HG02678 (cell line): ENCODE data around the gene APOO.

Experiments
- ATAC-seq: cut with Tn5 transposase; IDR thresholded peaks from one replicate; pipeline ENCODE4 v1.9.1; 2021; ENCODE audit warnings: mild to moderate bottlenecking, moderate library complexity; ENCODE audit not compliant: unreplicated experiment

APOO gene

DNA sequence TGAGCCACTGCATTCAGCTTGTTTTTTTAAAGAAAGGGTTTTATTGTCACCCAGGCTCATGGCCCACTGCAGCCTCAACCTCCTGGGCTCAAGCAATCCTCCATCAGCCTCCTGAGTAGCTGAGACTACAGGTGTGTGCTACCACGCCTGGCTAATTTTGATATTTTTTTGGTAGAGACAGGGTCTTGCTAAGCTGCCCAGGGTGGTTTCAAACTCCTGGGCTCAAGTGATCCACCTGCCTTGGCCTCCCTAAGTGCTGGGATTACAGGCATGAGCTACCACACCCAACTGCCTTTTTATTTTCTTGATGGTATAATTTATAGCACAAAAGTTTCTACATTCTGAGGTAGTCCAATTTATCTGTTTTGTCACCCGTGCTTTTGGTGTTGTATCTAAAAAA lies 85.9 kb downstream of the APOO start:
- no peak for ATAC-seq

DNA sequence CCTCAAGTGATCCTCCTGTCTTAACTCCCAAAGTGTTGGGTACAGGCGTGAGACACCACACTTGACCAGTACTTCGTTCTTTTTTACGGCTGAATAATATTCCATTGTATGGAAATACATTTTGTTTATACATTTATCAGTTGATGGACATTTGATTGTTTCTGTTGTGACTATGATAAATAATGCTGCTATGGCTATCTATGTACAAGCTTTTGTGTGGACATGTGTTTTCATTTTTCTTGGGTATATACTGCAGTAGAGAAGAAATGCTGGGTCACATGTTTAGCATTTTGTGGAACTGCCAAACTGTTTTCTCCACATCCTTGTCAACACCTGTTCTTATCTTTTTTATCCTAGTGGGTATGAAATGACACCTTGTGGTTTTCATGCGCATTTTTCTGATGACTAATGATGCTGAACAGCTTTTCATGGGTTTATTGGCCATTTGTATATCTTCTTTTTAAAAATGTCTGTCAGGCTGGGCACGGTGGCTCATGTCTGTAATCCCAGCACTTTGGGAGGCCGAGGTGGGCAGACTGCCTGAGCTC lies 87.4 kb downstream of the APOO start:
- ATAC-seq, result no peak

- ATAC-seq, result no peak
Measured at GRCh38 chrX:23819385-23820234, 88.1 kb downstream of the APOO start.

DNA sequence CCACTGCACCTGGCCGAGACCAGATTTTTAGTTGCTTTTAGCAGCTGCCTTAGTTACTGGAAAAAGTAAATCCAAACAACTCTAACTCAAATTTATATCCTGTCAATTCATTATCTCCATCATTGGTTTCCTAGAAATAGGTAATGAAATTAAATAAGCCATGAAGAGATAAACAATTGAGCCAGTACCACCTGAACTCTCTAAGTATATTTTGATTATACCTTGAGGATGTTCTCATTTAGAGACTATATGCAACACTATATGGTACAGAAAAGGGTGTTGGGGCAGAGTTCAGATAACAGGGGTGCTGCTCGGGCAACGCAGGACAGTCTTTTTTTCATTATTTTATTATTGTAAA lies 89.8 kb downstream of the APOO start:
- ATAC-seq, result no peak

DNA sequence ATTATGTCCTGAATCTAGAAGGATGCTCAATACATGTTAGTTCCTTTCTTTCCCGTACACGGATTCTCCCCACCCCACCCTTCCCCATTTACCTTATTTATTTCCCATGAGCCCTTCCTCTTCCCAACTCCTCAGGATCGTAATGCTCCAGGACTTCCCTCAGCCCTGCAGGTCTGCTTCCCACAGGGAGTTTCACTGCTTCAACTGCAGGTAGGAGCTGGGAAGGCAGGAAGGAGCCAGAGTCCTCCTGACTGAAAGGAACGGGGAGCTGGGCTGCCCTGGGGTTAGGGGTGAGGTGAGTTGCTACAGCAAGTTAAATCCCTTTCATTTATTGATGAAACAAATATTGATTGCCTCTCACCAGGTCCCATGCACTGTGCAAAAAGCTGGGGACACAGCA lies 91.6 kb downstream of the APOO start:
- no peak for ATAC-seq

DNA sequence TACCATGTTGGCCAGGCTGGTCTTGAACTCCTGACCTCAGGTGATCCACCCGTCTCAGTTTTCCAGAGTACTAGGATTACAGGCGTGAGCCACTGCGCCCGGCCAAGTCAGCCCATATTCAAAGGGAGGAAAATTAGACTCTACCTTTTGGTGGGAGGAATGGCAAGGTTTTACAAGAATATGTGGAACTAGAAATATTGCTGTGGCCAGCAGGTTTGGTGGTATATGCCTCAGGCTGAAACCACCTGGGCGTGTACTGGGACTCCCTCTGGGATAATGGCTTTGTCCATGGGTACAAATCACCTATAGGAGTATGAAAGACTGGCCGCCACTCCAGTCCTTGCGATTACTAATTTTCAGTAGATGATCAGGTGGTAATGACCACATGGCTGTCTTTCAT lies 92.4 kb downstream of the APOO start:
- ATAC-seq, result no peak

GRCh38 chrX:23813808-23814207 lies 93.9 kb downstream of the APOO start:
- no peak for ATAC-seq

- no peak for ATAC-seq
Measured at GRCh38 chrX:23811656-23812055, 96.1 kb downstream of the APOO start.

DNA sequence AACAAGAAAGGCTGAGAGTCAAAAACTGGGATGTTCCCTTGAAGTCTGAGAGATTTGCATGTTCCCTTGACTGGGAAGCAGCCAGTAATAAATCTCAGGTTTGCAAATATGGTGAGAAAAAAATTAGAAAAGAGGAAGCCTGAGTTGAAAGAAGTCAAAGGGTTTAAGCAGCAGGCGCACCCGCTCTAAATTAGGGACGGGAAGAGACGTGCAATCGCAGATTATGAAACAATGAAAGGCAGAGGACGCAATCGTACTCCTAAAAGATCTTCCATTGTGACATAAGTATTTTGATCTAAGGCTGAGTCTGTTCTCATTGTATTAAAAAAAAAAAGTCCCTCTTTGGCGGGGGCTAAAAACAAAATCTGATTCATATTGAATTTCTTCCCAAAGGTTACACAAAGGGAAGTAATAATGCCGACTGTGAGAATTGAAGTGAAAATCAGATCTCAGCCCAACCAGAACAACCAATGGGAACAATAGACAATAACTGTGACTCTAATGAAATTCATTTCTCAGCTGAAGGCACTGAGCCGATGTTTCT lies 96.6 kb downstream of the APOO start:
- ATAC-seq, result no peak

DNA sequence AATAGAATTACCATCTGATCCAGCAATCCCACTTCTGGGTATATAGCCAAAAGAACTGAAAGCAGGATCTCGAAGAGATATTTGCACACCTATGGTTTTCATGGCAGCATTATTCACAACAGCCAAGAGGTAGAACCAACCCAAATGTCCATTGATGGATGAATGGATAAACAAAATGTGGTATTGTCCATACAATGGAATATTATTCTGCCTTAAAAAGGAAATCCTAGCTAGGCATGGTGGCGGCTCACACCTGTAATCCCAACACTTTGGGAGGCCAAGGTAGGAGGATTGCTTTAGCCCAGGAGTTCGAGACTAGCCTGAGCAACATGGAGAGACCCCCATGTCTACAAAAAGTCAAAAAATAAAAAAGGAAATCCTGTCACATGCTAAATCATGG lies 97.5 kb downstream of the APOO start:
- ATAC-seq, result no peak

DNA sequence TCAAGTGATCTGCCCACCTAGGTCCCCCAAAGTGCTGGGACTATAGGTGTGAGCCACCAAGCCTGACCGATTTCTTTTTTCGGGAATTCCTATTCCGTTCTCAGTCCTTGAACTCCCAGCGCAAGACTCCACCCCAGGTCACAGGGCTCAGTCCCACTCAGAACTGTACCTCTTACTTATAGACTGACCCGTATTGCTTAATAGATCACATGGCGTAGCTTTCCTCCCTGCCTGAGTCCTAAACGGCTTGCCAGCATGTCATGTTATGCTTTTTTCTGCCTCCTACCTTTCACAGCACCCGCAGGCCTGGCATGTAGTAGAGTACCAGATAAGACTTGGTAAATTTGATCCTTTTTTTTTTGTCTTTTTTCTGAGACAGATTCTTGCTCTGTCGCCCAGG lies 102.3 kb downstream of the APOO start:
- no peak for ATAC-seq

- no peak for ATAC-seq
Measured at GRCh38 chrX:23804578-23804977, 103.2 kb downstream of the APOO start.

GRCh38 chrX:23803931-23804381 lies 103.8 kb downstream of the APOO start:
- ATAC-seq, result no peak

- no peak for ATAC-seq
Measured at GRCh38 chrX:23802431-23802830, 105.3 kb downstream of the APOO start.

DNA sequence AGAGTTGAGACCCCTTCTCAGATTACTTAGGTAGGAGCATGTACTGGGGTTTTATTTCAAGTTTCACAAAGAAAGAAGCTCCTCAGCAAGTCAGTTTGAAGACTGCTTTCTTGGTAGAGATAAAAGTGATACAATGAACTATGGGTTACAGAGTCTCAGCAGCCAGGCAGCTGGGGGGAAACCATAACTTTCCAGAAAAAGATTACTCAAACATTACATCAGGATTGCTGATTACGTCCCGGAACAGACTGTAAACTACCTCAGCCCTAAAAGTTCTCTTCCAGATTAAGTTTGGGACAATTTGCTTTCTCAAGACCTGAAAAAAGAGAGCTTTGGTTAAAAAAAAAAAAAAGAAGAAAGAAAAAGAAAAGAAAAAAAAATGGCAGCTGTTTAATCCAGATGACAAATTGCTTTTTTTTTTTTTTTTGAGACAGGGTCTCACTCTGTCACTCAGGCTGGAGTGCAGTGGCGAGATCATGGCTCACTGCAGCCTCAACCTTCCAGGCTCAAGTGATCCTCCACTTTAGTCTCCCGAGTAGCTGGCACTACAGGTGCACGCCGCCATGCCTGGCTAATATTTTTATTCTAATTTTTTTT lies 108.2 kb downstream of the APOO start:
- ATAC-seq, result no peak

GRCh38 chrX:23797371-23798128 lies 110.2 kb downstream of the APOO start:
- ATAC-seq, result no peak

DNA sequence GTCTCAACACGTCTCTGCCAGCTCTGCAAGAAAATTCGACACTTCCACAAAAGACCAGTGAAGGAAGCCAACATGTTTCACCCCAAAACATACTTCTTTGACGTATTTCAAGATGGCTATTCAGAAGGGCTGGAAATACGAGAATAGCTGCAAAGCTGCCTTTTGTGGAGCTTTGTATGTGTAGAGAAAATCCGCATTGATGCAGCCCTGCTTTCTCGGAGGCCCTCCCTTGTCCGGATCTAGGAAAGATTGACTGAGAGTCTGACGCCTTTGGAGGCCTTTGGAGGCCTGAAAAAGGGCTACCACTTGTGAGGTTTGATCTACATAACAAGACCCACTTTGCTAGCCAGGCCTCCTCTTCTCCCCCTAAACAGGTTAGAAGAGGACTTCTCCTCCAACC lies 112.5 kb downstream of the APOO start:
- no peak for ATAC-seq

- ATAC-seq, result no peak
Measured at GRCh38 chrX:23792861-23793553, 114.7 kb downstream of the APOO start.

GRCh38 chrX:23790155-23790497 lies 117.6 kb downstream of the APOO start:
- no peak for ATAC-seq

- ATAC-seq, result no peak
Measured at GRCh38 chrX:23789386-23790154, 118.2 kb downstream of the APOO start.
